Nephron (organoid): ENCODE measurements around the gene ME2.
"Not testable (repeated sequence)": the region's sequence is repeated elsewhere in the genome, so short reads cannot be mapped to it uniquely, and the experiment has no call there.

ENCODE experiments used
- H3K27ac Mint-ChIP-seq, 3 experiments: 2 replicates each; pipeline ENCODE4 v1.8.0; 2020; ENCODE audit warnings: mixed read lengths in 3 of 3, mild to moderate bottlenecking in 2 of 3, moderate library complexity in 1 of 3
- H3K27me3 Mint-ChIP-seq: 2 replicates; pipeline ENCODE4 v1.8.0; 2021; ENCODE audit warnings: low read depth, mild to moderate bottlenecking, moderate library complexity, mixed read lengths
- H3K36me3 Mint-ChIP-seq: 2 replicates; pipeline ENCODE4 v1.8.0; 2020; ENCODE audit warnings: low read depth, mixed read lengths
- H3K4me1 Mint-ChIP-seq: 2 replicates; pipeline ENCODE4 v1.8.0; 2020; ENCODE audit warnings: mixed read lengths
- H3K4me3 Mint-ChIP-seq, 3 experiments: 2 replicates each; pipeline ENCODE4 v1.8.0; 2020; ENCODE audit warnings: mild to moderate bottlenecking in 3 of 3, mixed read lengths in 3 of 3, moderate library complexity in 2 of 3
- H3K9me3 Mint-ChIP-seq: 2 replicates; pipeline ENCODE4 v1.8.0; 2020; ENCODE audit warnings: mixed read lengths
- TF ChIP-seq, protein P1 (sequence below), 3 experiments: fragments of 200-600 bp; sonication (generic); IDR thresholded peaks; one replicate each; pipeline ENCODE4 v1.5.0; 2021; ENCODE audit warnings: antibody characterized with exemption in 3 of 3; ENCODE audit not compliant: unreplicated experiment in 3 of 3

ME2 gene

DNA sequence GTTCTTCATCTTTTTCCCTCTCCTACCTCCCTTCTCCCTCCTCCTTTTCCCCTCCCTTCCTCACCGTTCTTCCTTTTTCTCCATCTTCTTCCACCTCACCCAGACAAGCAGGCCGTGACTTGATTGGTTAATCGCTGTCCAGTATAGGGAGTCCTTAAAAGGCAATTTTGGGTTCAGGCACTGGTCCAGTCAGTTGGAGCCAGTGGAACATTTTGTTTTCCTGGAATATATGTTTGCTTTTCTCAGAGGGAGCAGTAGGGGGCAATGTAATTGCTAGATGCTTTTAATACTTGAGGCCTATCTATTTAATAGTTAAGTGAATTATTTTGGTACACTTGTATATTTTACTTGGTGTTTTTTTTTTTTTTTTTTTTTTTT lies 103.9 kb downstream of the ME2 start:
- no peak overlapping the region for H3K27ac Mint-ChIP-seq
- H3K36me3 Mint-ChIP-seq: peaks cover 66% of the 10 kb centered on the region
- no peaks in the 10 kb centered on the region for H3K27me3 Mint-ChIP-seq
- TF ChIP-seq, protein P1, sequence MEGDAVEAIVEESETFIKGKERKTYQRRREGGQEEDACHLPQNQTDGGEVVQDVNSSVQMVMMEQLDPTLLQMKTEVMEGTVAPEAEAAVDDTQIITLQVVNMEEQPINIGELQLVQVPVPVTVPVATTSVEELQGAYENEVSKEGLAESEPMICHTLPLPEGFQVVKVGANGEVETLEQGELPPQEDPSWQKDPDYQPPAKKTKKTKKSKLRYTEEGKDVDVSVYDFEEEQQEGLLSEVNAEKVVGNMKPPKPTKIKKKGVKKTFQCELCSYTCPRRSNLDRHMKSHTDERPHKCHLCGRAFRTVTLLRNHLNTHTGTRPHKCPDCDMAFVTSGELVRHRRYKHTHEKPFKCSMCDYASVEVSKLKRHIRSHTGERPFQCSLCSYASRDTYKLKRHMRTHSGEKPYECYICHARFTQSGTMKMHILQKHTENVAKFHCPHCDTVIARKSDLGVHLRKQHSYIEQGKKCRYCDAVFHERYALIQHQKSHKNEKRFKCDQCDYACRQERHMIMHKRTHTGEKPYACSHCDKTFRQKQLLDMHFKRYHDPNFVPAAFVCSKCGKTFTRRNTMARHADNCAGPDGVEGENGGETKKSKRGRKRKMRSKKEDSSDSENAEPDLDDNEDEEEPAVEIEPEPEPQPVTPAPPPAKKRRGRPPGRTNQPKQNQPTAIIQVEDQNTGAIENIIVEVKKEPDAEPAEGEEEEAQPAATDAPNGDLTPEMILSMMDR (IDR thresholded peaks at IDR 0.05; ENCODE audit: unreplicated experiment in 3 of 3): no peak
- no peaks in the 10 kb centered on the region for H3K4me1 Mint-ChIP-seq
- H3K9me3 Mint-ChIP-seq: peaks cover 3% of the 10 kb centered on the region
- no peak overlapping the region for H3K4me3 Mint-ChIP-seq

DNA sequence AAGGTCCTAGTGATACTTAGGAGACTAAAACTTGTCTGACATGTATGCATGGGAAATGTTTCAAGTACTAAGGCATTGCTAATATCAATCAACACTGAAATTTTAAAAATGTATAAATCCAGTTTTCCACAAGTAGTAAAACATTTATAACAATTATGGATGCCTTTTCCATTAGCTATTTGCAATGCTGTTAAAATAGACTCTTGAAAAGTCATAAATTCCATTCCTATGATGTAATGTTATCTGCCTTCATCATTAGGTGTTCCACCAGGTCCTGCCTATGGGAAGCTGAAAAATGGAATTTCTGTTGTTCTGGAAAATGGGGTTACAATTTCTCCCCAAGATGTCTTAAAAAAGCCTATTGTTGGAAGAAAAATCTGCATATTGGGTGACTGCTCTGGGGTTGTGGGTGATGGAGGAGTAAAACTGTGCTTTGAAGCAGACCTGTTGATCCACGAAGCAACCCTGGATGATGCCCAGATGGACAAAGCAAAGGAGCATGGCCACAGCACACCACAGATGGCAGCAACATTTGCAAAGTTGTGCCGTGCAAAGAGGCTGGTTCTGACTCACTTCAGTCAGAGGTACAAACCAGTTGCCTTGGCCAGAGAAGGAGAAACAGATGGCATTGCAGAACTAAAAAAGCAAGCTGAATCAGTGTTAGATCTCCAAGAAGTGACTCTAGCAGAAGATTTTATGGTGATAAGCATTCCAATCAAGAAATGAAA lies 107.6 kb downstream of the ME2 start:
- no peaks in the 10 kb centered on the region for H3K4me1 Mint-ChIP-seq
- no peaks in the 10 kb centered on the region for H3K27me3 Mint-ChIP-seq
- H3K4me3 Mint-ChIP-seq: no peak overlapping the region
- no peaks in the 10 kb centered on the region for H3K9me3 Mint-ChIP-seq
- peaks cover 43% of the 10 kb centered on the region for H3K36me3 Mint-ChIP-seq
- no peak overlapping the region for H3K27ac Mint-ChIP-seq
- TF ChIP-seq, protein P1 (IDR thresholded peaks at IDR 0.05; ENCODE audit: unreplicated experiment in 3 of 3): no peak

DNA sequence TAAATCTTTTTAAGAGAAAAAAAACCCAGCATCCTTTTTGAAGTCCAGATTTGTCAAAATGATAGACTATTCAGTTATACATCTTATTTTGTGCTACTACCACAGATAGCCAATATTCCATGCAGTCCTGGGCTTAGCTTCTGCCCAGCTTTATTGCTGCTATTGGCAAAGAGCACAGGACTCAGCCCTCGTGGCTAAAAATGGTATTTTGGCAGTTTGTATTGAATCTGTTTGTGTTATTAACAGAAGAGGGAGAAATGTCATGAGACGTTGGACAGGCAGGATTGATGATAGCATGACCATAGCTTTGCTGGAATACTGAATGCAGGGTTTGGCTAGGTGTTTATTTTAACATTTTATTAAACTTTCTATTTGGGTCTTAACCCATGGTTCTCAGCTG lies 108.3 kb downstream of the ME2 start:
- no peaks in the 10 kb centered on the region for H3K27me3 Mint-ChIP-seq
- no peaks in the 10 kb centered on the region for H3K9me3 Mint-ChIP-seq
- peaks cover 41% of the 10 kb centered on the region for H3K36me3 Mint-ChIP-seq
- H3K4me3 Mint-ChIP-seq: no peak overlapping the region
- TF ChIP-seq, protein P1 (IDR thresholded peaks at IDR 0.05; ENCODE audit: unreplicated experiment in 3 of 3): no peak
- no peak overlapping the region for H3K27ac Mint-ChIP-seq
- H3K4me1 Mint-ChIP-seq: peaks cover 5% of the 10 kb centered on the region

DNA sequence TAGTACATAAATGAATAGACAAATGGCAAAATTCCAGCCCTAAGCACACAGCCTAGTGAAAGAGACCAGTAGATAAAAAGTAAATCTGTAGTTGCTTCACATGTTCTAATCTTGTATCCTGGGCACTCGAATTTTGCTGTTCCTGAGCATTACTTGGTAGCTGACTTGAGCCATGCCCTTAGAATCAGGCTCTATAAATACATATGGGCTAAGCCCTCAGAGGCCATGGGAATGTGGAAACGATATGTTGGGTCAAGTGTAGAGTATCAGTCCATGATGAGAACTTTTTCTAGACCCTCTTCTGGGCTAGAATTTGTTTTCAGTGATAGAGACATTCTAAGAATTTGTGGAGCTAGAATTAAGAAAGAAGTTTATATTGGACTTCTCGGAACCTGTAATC lies 110.8 kb downstream of the ME2 start:
- no peak overlapping the region for H3K4me3 Mint-ChIP-seq
- H3K27ac Mint-ChIP-seq: no peak overlapping the region
- peaks cover 10% of the 10 kb centered on the region for H3K4me1 Mint-ChIP-seq
- H3K36me3 Mint-ChIP-seq: peaks cover 30% of the 10 kb centered on the region
- TF ChIP-seq, protein P1 (IDR thresholded peaks at IDR 0.05; ENCODE audit: unreplicated experiment in 3 of 3): no peak
- no peaks in the 10 kb centered on the region for H3K9me3 Mint-ChIP-seq
- H3K27me3 Mint-ChIP-seq: no peaks in the 10 kb centered on the region

DNA sequence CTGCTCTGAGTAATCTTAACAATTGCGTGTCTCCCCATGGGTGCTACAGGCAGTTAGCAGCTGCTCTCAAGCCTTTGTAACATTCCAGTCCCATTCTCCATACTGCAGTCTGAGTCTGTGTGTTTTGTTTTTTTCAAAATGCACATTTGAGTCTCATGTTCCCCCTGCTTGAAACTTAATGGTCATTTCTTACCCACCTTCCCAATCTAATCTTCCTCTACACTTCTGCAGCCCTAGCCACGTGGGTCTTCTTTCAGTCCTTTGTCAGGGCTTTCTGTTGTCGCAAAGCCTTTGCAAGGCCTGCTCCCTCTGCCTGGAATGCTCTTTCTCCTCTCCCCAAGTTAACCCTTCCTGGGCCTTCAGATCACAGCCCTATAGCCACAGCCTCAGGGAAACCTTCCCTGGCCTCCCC lies 113.4 kb downstream of the ME2 start:
- H3K36me3 Mint-ChIP-seq: peaks cover 7% of the 10 kb centered on the region
- peaks cover 3% of the 10 kb centered on the region for H3K9me3 Mint-ChIP-seq
- H3K4me3 Mint-ChIP-seq: no peak overlapping the region
- no peaks in the 10 kb centered on the region for H3K27me3 Mint-ChIP-seq
- TF ChIP-seq, protein P1 (IDR thresholded peaks at IDR 0.05; ENCODE audit: unreplicated experiment in 3 of 3): no peak
- H3K4me1 Mint-ChIP-seq: peaks cover 10% of the 10 kb centered on the region
- peak overlapping the region; percentile 15 to 46 (median 30) for H3K27ac Mint-ChIP-seq

DNA sequence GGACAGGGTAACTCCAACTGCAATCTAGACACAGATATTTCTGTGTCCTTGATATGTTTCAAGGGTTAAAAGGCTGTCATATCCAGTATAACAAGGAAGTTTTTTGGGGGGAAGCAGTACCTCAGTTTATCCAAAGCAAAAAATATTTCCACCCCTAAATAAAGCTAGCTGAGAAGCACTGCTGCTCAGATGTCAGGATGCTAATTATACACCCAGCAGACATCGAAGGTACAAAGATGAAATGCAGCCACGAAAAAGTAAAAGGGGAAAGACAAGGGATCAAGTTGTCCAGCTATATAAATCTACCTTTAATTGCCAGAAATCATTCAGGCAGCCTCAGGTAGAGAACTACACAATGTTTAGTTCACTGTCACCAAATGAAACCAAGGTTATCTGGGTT lies 115.1 kb downstream of the ME2 start:
- TF ChIP-seq, protein P1 (IDR thresholded peaks at IDR 0.05; ENCODE audit: unreplicated experiment in 3 of 3): no peak
- Mint-ChIP-seq H3K4me1 (peaks cover 10% of the 10 kb centered on the region), H3K4me3 (no peak overlapping the region), H3K36me3 (no peaks in the 10 kb centered on the region), H3K27ac (no peak overlapping the region), H3K27me3 (no peaks in the 10 kb centered on the region), H3K9me3 (peaks cover 3% of the 10 kb centered on the region)

DNA sequence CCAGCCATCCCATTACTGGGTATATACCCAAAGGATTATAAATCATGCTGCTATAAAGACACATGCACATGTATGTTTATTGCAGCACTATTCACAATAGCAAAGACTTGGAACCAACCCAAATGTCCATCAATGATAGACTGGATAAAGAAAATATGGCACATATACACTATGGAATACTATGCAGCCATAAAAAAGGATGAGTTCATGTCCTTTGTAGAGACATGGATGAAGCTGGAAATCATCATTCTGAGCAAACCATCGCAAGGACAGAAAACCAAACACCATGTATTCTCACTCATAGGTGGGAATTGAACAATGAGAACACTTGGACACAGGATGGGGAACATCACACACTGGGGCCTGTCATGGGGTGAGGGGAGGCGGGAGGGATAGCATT lies 124.3 kb downstream of the ME2 start:
- peaks cover 11% of the 10 kb centered on the region for H3K36me3 Mint-ChIP-seq
- not testable (repeated sequence) for H3K27ac Mint-ChIP-seq, H3K4me3 Mint-ChIP-seq, H3K4me1 Mint-ChIP-seq, H3K27me3 Mint-ChIP-seq
- peaks cover 21% of the 10 kb centered on the region for H3K9me3 Mint-ChIP-seq
